ENCODE data around the gene GABBR2.
A peak's percentile ranks its signal among the peaks of the same experiment; 100 is the strongest.
"Not testable (repeated sequence)": the region's sequence is repeated elsewhere in the genome, so short reads cannot be mapped to it uniquely, and the experiment has no call there.

GABBR2 gene

DNA sequence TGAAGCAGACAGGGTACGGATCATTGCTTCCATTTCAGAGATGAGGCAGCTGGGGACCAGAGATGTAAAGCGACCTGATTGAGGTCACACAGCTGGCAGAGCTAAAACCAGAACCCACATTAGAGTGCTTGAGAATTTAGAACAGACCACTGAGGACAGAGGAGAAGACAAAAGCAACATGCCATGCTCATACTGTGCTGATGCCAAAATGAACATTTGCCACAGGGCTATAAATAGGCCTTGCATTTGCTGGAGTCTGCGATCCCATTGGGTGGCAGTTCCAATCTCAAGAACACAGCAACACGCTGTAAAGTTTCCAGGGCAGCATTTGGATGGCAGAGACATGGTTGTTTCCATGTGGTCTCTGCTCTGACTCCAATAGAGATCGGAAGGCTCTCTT is 230.9 kb downstream of the GABBR2 start:
- no peak for DNase-seq (ENCODE audit: low spot score)

DNA sequence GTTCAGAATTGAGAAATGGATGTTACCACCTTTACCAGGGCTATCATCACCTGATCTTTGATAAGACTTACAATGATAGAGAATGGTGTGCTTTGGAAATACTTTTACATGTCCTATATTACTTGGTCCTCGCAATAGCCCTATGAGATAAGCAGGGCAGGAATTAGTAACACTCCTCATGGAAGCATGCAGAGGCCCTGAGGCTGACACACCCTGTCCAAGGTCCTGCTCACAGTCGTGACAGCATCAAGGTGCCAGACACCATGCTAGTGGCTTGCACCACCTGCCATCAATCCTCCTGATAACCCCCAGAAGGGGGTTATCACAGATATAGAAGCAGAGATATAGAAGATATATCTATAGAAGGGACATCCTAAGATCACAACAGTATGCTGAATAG is 236.5 kb downstream of the GABBR2 start:
- no peak for DNase-seq (ENCODE audit: low spot score)

DNA sequence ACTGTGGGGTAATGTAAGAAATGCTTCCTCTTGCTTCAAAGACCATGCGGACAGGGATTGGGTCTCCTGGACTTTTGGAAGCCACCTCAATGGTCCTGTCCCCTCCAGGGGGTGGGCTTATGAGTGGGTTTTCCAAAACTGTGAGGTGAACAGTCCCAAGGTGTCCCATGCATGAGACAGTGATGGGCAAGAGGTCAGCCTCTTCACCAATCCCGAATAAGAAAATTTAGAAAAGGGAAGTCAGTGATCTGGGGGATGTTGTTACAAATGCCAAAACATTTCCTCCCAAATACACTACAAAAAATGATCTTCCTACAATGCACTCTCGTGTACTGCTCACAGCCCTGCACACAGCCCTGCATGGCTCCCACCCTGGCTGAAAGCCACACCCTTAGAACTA is 237.6 kb downstream of the GABBR2 start:
- no peak for DNase-seq (ENCODE audit: low spot score)

DNA sequence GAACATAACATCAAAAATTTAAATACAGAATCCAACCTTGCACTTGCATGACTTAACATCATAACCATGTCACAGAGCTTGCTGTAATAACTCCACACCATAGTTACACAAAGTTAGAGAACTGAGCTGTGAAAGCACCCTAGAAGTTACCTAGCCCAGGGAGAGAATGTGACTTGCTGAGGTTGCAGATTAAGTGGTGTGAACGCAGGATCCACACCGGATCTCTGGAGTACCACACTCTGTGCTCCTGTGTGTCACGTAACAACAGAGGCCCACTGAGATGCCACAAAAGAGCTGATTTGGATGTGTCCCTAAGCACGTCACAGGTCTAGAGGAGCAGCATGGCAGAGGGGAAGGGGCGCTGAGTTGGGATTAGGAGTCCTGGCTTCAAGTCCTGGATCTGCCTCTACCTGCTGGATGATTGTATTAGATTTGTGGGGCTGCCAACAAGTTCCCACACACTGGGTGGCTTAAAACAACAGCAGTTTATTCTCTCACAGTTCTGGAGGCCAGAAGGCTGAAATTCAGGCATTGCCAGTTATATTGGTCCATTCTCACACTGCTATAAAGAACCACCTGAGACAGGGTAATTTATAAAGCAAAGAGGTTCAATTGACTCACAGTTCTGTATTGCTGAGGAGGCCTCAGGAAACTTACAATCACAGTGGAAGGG is 240.0 kb downstream of the GABBR2 start:
- DNase-seq (ENCODE audit: low spot score): no peak

DNA sequence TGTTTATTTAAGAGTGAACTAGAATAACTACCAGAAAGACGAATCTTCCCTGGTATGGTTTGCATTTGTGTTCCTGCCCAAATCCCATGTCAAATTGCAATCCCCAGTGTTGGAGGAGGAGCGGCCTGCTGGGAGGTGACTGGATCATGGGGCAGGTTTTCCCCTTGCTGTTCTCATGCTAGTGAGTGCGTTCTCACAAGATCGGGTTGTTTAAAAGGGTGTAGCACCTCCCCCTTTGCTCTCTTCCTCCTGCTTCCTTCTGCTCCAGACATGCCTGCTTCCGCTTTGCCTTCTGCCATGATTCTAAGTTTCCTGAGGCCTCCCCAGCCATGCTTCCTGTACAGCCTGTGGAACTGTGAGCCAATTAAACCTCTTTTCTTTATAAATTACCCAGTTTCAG is 242.9 kb downstream of the GABBR2 start:
- no peak for DNase-seq (ENCODE audit: low spot score)

DNA sequence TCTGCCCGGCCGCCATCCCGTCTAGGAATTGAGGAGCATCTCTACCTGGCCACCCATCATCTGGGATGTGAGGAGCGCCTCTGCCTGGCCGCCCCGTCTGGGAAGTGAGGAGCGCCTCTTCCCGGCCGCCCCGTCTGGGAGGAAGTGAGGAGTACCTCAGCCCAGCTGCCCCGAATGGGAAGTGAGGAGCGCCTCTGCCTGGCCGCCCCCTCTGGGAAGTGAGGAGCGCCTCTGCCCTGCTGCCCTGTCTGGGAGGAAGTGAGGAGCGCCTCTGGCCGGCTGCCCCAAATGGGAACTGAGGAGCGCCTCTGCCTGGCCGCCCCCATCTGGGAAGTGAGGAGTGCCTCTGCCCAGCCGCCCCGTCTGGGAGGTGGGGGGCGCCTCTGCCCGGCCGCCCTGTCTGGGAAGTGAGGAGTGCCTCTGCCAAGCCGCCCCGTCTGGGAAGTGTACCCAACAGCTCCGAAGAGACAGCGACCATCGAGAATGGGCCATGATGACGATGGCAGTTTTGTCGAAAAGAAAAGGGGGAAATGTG is 244.5 kb downstream of the GABBR2 start:
- DNase-seq (ENCODE audit: low spot score): not testable (repeated sequence)

DNA sequence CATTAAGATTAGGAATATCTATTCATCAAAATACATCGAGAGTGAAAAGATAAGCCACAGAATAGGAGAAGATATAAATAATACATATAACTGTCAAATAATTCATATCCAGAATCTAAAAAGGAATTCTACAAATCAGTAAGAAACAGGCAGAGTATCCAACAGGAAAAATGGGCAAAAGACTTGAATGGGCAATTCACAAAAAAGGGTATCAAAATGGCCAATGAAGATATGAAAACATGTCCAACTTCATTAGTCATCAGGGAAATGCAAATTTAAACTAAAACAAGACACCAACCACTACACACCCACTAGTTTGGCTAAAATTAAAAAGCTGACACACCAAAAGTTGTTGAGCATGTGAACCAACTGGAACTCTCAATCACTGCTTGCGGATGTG is 246.4 kb downstream of the GABBR2 start:
- no peak for DNase-seq (ENCODE audit: low spot score)

DNA sequence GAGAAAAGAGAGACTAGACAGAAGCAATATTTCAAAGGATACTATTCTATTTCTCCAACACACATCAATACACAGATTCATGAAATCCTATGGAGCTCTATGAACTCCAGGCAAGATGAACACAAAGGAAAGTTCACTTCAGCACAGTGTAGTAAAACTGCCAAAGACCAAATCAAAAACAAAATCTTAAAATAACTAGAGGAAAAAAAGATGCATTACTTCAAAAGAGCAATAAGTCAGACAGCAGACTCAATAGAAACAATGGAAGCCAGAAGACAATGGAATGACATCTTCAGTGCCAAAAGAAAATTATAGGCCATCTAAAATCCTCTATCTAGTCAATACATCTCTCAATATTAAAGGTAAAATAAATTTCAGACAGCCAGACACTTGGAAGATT is 248.0 kb downstream of the GABBR2 start:
- DNase-seq (ENCODE audit: low spot score): no peak

DNA sequence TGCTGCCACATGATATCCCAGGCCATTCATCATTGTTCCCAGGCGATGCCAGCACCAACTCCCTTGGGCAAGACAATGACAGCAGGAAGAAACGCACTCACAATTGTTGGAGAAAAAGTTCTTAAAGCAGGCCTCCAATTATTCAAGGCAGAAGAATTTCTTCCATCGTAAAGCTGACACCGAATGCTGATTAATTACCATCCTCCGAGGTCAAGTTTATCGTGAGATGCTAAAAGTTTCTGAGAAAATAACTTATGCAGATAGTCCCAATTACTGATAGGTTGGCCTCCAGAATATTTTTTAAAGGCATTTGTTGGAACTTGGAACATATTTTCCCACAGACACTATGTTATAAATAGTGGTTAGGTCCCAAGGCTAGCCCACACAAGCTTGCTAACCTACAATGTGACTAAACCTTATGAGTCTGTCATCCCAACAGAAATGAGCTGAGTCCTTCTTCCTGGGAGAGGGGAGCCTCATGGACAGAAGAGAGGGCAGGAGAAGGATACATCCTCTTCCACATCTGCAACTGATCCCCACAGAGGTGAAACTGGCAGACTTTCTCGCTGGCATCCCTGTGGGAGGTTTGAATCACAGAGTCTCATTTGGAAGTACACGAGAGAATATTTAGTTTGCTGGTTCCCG is 250.9 kb downstream of the GABBR2 start:
- no peak for DNase-seq (ENCODE audit: low spot score)

DNA sequence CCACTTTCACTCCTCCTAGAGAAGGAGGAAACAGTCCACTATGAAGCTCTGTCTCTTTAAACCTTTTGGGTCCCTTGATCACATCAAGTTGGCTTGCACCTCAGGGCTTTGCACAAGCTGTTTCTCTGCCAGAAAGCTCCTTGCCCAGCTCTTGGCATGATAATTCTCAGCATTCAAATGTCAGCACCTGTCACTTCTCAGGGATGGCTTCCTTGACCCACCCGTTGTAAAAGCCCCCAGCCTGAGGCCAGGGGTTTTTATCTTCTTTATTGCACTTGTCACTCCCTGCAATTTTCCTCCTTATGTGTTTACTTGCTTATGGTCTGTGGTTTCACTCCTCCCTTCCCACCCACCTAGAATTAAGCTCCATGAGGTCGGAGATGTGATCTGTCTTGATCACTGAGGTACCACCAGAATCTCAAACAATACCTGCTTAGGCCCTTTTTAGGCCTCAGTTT is 252.6 kb downstream of the GABBR2 start:
- no peak for DNase-seq (ENCODE audit: low spot score)

DNA sequence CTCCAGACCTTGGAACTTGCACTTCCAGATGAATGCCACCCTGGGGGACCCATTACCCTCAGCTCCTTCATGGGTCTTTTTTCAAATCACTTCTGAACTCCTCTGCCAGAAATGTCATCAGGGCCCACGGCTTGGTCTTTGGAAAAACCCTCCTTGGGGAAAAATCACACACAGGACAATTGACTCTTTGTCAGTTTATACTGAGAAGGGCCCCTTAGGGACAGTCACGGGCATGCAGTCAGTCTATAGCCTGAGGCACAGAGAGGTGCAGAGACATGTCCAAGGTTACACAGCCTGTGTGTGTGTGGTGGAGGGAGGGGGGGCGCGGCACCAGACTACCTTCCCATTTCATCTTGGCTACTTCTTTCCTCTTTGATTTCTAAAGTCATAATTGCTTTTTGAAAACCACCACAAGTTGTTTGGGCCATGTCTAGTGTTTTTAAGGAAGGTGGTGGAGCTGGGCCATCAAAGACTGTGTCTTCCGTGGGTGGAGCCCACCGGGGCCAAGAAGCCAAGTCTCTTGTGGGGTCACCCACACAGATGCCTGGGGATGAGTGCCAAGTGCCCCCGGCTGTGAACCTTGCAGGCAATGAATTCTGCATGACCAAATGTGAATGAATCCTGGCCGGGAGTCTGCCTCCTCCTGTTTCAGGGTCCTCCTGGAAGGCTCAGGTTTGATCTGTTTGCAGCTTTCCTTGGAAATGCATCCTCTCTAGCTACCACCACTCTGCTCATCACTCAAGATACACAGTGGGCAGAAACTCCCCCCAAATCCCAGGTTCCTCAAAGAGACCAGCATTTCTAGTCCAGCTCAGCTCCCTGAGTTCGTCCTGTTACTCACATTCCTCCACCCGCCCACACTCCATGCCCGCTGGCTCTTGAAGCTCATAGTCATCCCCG is 253.2 kb downstream of the GABBR2 start:
- DNase-seq (ENCODE audit: low spot score): peak; percentile 50

DNA sequence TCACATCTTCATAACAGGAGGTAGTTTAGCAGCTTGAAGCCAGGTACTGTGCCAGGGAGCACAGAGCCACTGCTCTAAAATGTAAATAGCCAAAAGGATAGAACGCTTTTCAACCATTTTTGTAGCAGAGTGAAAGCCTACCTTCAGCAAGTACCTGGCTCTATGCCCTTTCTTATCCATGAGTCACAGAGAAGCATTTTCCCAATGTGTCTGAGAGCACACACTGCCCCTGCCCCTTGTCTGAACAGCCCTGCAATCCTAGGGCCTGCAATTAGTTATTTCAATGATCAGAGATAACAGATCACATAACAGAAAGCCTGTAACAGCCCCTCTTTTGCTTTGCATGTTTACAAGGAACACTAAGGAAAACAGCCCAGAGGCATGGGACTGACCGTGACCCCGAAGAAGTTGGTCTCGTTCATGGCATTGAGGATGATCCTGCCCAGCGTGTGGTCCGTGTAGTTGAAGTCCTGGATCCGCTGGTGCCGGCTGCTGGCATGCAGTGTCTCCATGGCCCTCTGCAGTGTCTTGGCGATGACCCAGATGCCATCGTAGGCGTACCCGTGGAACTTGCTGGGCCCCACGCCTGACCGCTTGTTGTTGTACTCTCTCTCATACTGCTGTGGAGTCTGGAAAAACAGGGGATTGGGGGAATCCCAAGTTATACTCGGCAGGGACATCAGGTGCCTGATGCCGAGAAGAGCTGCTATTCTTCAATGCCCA is 255.0 kb downstream of the GABBR2 start:
- DNase-seq (ENCODE audit: low spot score): no peak

DNA sequence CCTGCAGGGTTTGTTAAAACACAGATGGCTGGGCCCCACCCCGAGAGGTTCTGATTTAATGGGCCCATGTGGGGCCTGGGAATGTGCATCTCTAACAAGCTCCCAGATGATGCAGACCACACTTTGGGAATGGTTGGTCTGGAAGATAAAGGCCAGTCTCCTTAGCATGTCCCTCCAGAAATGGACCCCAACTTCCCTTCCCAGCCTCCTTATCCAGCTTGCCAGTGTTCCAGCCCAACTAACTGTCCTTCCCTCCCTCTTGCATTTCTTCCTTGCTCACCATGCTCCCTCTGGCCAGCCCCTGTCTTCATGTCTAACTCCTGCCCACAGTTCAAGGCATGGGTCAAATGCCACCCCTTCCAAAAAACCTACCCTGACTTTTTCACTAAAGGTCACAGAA is 257.2 kb downstream of the GABBR2 start:
- no peak for DNase-seq (ENCODE audit: low spot score)

DNA sequence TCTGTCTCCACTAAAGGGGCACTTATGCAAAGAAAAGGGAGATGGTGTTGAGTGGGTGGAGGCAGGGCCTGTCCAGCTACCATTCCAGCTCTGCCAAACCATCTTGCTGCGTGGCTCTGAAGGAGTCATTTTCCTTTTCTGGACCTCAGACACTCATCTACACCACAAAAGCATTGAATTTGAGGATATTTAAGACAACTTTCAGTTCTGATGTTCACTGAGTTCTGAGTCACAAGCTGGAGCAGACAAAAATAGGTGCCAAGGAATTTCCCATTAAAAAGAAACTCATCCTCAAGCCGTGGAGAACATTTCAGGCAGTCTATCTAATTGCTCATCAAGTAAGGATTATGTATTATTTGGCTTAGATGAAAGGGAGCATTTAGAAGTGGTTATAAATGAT is 258.2 kb downstream of the GABBR2 start:
- DNase-seq (ENCODE audit: low spot score): no peak

DNA sequence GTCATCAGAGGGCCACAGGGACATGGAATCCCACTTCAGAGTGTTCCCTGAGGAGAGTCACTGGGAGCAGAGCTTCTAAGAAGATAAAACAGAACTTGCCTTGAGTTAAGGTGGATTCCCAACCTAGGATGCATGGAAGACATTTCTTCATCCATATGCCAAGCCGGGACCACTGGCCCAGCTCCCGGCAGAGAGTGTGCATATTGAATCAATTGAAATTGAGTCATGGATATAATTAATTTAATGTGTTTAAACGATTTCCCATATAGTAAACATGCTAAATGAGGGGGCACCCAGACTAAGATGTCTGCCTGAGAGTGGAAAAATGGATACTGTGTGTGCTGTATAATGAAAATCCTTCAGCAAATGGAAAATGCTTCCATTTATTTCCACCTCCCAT is 258.9 kb downstream of the GABBR2 start:
- no peak for DNase-seq (ENCODE audit: low spot score)

DNA sequence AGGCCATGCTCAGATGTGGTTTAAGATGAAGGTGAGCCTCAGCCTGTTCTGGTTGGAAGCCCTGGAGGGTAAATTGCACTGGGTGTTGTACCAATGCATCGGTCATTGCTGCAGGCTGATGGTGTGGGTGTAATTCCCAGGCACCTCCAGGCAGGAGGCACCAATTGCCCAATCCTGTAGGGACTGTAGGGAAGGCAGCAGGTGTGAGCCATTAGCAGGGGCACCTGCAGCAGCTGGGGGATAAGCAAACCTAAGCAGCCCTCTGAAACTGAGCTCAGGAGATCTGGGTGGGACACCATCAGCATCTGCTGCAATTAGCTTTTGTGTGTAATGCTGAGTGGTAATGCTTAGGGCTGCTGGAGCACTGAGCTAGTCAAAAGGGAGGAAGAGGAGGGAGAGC is 263.2 kb downstream of the GABBR2 start:
- no peak for DNase-seq (ENCODE audit: low spot score)

DNA sequence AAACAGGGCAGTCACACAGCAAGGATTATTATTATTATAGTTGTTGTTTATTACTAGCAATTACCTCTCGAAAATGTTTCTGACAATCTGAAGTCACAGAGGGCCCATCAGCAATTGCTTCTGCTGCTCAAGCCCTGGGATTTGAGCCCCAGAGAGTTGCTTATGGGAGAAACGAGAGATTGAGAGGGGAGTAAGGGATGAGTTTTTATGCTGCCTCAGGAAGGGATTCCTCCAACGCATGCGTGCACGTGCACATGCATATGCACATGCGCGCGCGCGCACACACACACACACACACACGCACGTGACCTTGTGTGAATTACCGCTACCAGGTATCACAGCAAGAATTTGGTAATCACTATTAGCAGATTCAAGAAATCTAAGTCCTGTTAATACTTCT is 264.1 kb downstream of the GABBR2 start:
- no peak for DNase-seq (ENCODE audit: low spot score)

DNA sequence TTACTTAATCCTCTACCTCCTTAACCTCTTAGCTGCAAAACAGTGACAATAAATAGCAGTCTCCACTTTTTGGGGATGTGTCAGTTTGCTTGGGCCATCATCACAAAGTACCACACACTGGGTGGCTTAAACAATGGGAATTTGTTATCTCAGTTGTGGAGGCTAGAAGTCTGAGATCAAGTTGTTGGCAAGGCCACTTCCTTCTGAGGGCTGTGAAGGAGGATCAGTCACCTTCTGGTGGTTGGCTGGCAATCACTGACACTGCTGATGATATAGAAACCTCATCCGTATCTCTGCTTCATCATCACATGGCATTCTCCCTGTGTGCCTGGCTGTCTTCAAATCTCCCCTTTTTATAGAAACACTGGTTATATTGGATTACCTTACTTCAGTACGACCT is 266.2 kb downstream of the GABBR2 start:
- DNase-seq (ENCODE audit: low spot score): no peak

DNA sequence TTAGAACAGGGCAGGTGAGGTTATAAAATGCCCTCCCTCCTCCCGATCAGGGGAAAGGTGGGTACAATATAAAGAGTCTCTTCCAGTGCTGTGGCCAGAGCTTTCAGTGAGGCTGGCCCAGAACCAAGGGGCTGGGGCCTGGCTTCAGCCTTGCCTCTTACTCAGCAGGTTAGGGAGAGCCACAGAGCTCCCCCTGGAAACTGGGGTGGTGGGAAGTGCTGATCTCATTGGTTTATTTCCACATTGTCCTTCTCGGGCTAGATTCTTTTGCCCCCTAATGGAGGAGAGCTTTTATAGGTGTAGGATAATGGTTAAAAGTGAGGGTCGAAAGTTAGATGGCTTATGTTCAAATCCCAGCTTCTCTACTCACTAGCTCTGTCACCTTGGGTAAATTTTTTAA is 266.6 kb downstream of the GABBR2 start:
- DNase-seq (ENCODE audit: low spot score): no peak

DNA sequence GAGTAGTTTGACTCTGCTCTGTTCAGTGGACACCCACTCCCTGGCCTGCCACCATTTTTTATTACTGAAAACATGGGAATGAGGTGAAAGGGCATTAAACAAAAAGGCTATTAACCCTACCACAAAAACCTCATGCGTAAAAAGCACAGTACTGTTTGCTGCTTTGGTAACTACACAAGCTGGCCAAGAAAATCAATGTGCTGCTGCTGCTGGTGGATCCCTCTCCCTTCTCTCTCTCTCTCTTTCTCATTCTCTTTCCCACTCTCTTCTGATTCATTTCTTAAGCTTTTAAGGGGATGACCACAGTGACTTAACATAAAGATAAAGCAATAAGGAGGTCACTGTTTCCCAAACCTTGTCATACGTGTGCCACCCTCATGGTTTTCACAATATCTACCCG is 270.1 kb downstream of the GABBR2 start:
- DNase-seq (ENCODE audit: low spot score): no peak

DNA sequence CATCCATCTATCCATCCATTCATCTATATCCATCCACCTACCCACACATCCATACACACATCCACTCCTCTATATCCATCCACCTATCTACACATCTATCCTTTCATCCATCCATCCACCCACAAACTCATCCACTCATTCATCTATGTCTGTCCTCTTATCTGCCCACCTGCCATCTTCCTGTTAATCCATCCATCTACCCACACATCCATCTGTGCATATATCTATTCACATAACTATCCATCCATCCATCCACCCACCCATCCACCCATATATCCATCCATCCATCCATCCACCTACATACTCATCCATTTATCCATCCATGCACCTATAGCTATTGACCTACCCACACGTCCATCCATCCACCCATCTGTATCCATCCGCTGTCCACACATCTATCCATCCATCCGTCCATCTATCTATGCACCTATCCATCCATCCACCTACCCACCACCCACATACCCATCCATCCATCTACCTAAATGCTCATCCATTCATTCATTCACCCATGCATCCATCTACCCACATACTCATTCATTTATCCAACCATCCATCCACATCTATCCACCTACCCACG is 271.2 kb downstream of the GABBR2 start:
- no peak for DNase-seq (ENCODE audit: low spot score)

DNA sequence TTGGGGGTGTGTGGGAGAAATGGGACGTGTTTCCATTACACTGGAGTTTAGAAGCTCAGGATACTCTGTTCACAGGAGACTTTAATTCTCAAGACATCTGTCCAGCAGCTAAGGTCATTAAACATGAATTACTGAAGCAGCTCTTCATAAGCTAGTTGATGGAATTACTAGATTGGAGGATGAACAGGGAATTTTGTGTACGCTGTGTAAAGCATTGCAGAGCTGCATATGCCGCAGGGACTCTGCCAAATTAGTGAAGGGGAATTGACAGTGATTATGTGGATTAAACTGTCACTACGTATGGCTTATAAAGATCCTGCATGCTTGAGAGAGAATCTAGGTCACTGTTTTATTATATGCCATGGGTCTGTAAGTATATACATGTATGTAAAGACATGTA is 275.8 kb downstream of the GABBR2 start:
- DNase-seq (ENCODE audit: low spot score): no peak

Data from hepatic stellate cell (primary cell).